HEK293 (cell line): ENCODE results near the gene BMPR1A.

Source experiments
- CTCF ChIA-PET: fragments of 350-600 bp; formaldehyde crosslinking; extraction: SDS; loops from one replicate; lab custom pipeline; 2021; ENCODE audit warnings: antibody characterized with exemption; lab: Yijun Ruan, JAX
- POLR2A ChIA-PET: fragments of 300-600 bp; formaldehyde crosslinking; extraction: SDS; loops from one replicate; lab custom pipeline; 2020; ENCODE audit warnings: antibody characterized with exemption, inconsistent platforms; lab: Yijun Ruan, JAX
- H3K27ac ChIP-seq: fragments of 200-500 bp; sonication (Bioruptor generic); 2 replicates; pipeline ENCODE4 v1.5.1; 2014; ENCODE audit warnings: low read depth, low read length, control low read depth, inconsistent platforms; ENCODE audit errors: extremely low read depth
- H3K36me3 ChIP-seq, 2 experiments: fragments of 200-500 bp in 1 of 2; sonication (Bioruptor generic) in 1 of 2; 1 replicate in 1 of 2; 2 replicates in 1 of 2; pipeline ENCODE4 v1.5.1; 2014 to 2017; ENCODE audit warnings: inconsistent platforms in 2 of 2, low read length in 2 of 2; ENCODE audit not compliant: control insufficient read depth in 2 of 2, insufficient read depth in 1 of 2
- H3K4me1 ChIP-seq: fragments of 200-500 bp; sonication (Bioruptor generic); 2 replicates; pipeline ENCODE4 v1.5.1; 2014; ENCODE audit warnings: mild to moderate bottlenecking, low read length, inconsistent platforms; ENCODE audit not compliant: control insufficient read depth, insufficient read depth
- H3K4me3 ChIP-seq: 2 replicates; pipeline ENCODE4 v1.5.1; 2011; ENCODE audit warnings: low read depth, mild to moderate bottlenecking, control low read depth, low read length, moderate library complexity
- H3K9me3 ChIP-seq: fragments of 200-500 bp; sonication (Bioruptor generic); 2 replicates; pipeline ENCODE4 v1.5.1; 2014; ENCODE audit warnings: low read depth, low read length, inconsistent platforms; ENCODE audit not compliant: control insufficient read depth, insufficient read depth
- BCL11A ChIP-seq: fragments of 450-650 bp; formaldehyde crosslinking; IDR thresholded peaks from 2 replicates; pipeline ENCODE4 v1.5.1; 2016; ENCODE audit warnings: low read depth, missing biosample characterization, missing genetic modification characterization
- HOXA7 ChIP-seq: sonication (generic); formaldehyde crosslinking; IDR thresholded peaks from 2 replicates; pipeline ENCODE4 v1.8.1; 2022; ENCODE audit warnings: missing genetic modification reagents, borderline replicate concordance
- PRDM4 ChIP-seq: fragments of 450-650 bp; formaldehyde crosslinking; IDR thresholded peaks from 2 replicates; pipeline ENCODE4 v1.5.1; 2017; ENCODE audit warnings: missing biosample characterization, missing genetic modification characterization
- SP3 ChIP-seq: fragments of 450-650 bp; formaldehyde crosslinking; IDR thresholded peaks from 2 replicates; pipeline ENCODE4 v1.5.1; 2016; ENCODE audit warnings: missing biosample characterization, missing genetic modification characterization
- TCF7L2 ChIP-seq: IDR thresholded peaks from 2 replicates; pipeline ENCODE4 v1.6.1; 2011; ENCODE audit warnings: low read depth, mild to moderate bottlenecking, inconsistent platforms, low read length, moderate library complexity, borderline replicate concordance
- WT1 ChIP-seq: fragments of 450-650 bp; formaldehyde crosslinking; IDR thresholded peaks from 2 replicates; pipeline ENCODE4 v1.5.1; 2016; ENCODE audit warnings: missing biosample characterization, missing genetic modification characterization
- YY1 ChIP-seq: fragments of 450-650 bp; formaldehyde crosslinking; IDR thresholded peaks from 2 replicates; pipeline ENCODE4 v1.5.1; 2018; ENCODE audit warnings: missing biosample characterization, missing genetic modification characterization
- YY2 ChIP-seq: fragments of 450-650 bp; formaldehyde crosslinking; IDR thresholded peaks from 2 replicates; pipeline ENCODE4 v1.5.1; 2016; ENCODE audit warnings: missing biosample characterization, missing genetic modification characterization
- ZBTB21 ChIP-seq: fragments of 450-650 bp; formaldehyde crosslinking; IDR thresholded peaks from 2 replicates; pipeline ENCODE4 v1.5.1; 2017; ENCODE audit warnings: missing biosample characterization, missing genetic modification characterization
- ZFHX2 ChIP-seq: fragments of 450-650 bp; formaldehyde crosslinking; conservative IDR thresholded peaks from 2 replicates; pipeline ENCODE4 v1.5.1; 2016; ENCODE audit warnings: missing biosample characterization, missing genetic modification characterization
- ZFP69B ChIP-seq: fragments of 450-650 bp; formaldehyde crosslinking; IDR thresholded peaks from 2 replicates; pipeline ENCODE4 v1.5.1; 2016; ENCODE audit warnings: missing biosample characterization, missing genetic modification characterization
- ZNF138 ChIP-seq: fragments of 450-650 bp; formaldehyde crosslinking; IDR thresholded peaks from 2 replicates; pipeline ENCODE4 v1.5.1; 2016; ENCODE audit warnings: missing biosample characterization, missing genetic modification characterization, borderline replicate concordance
- ZNF140 ChIP-seq: fragments of 450-650 bp; formaldehyde crosslinking; IDR thresholded peaks from 2 replicates; pipeline ENCODE4 v1.5.1; 2016; ENCODE audit warnings: missing biosample characterization, missing genetic modification characterization
- ZNF157 ChIP-seq: fragments of 450-650 bp; formaldehyde crosslinking; IDR thresholded peaks from 2 replicates; pipeline ENCODE4 v1.5.1; 2016; ENCODE audit warnings: missing biosample characterization, missing genetic modification characterization
- ZNF202 ChIP-seq: fragments of 450-650 bp; formaldehyde crosslinking; IDR thresholded peaks from 2 replicates; pipeline ENCODE4 v1.5.1; 2016; ENCODE audit warnings: missing biosample characterization, missing genetic modification characterization, borderline replicate concordance
- ZNF211 ChIP-seq: fragments of 450-650 bp; formaldehyde crosslinking; IDR thresholded peaks from 2 replicates; pipeline ENCODE4 v1.5.1; 2016; ENCODE audit warnings: low read depth, missing biosample characterization, missing genetic modification characterization
- ZNF214 ChIP-seq: fragments of 450-650 bp; formaldehyde crosslinking; IDR thresholded peaks from 2 replicates; pipeline ENCODE4 v1.5.1; 2017; ENCODE audit warnings: missing biosample characterization, mild to moderate bottlenecking, missing genetic modification characterization, borderline replicate concordance
- ZNF223 ChIP-seq: fragments of 450-650 bp; formaldehyde crosslinking; IDR thresholded peaks from 2 replicates; pipeline ENCODE4 v1.5.1; 2016; ENCODE audit warnings: missing biosample characterization, missing genetic modification characterization
- ZNF26 ChIP-seq: fragments of 450-650 bp; formaldehyde crosslinking; IDR thresholded peaks from 2 replicates; pipeline ENCODE4 v1.5.1; 2016; ENCODE audit warnings: missing biosample characterization, missing genetic modification characterization
- ZNF335 ChIP-seq: fragments of 450-650 bp; formaldehyde crosslinking; conservative IDR thresholded peaks from 2 replicates; pipeline ENCODE4 v1.5.1; 2016; ENCODE audit warnings: missing biosample characterization, missing genetic modification characterization
- ZNF341 ChIP-seq: fragments of 450-650 bp; formaldehyde crosslinking; IDR thresholded peaks from 2 replicates; pipeline ENCODE4; 2016; ENCODE audit warnings: low read depth, missing biosample characterization, missing genetic modification characterization
- ZNF350 ChIP-seq: fragments of 450-650 bp; formaldehyde crosslinking; IDR thresholded peaks from 2 replicates; pipeline ENCODE4 v1.5.0; 2017; ENCODE audit warnings: missing biosample characterization, mild to moderate bottlenecking, missing genetic modification characterization
- ZNF391 ChIP-seq: fragments of 450-650 bp; formaldehyde crosslinking; IDR thresholded peaks from 2 replicates; pipeline ENCODE4 v1.5.1; 2016; ENCODE audit warnings: low read depth, missing biosample characterization, missing genetic modification characterization, borderline replicate concordance
- ZNF394 ChIP-seq: fragments of 450-650 bp; formaldehyde crosslinking; IDR thresholded peaks from 2 replicates; pipeline ENCODE4 v1.5.1; 2016; ENCODE audit warnings: missing biosample characterization, missing genetic modification characterization, mild to moderate bottlenecking, moderate library complexity, borderline replicate concordance
- ZNF514 ChIP-seq: fragments of 450-650 bp; formaldehyde crosslinking; IDR thresholded peaks from 2 replicates; pipeline ENCODE4 v1.5.1; 2016; ENCODE audit warnings: missing biosample characterization, missing genetic modification characterization
- ZNF555 ChIP-seq: fragments of 450-650 bp; formaldehyde crosslinking; conservative IDR thresholded peaks from 2 replicates; pipeline ENCODE4 v1.5.1; 2017; ENCODE audit warnings: missing biosample characterization, mild to moderate bottlenecking, missing genetic modification characterization, inconsistent platforms
- ZNF596 ChIP-seq: fragments of 450-650 bp; IDR thresholded peaks from 2 replicates; pipeline ENCODE4 v1.5.0; 2018; ENCODE audit warnings: missing biosample characterization, mild to moderate bottlenecking, missing genetic modification characterization, moderate library complexity
- ZNF639 ChIP-seq: fragments of 450-650 bp; formaldehyde crosslinking; IDR thresholded peaks from 2 replicates; pipeline ENCODE4 v1.5.1; 2016; ENCODE audit warnings: missing biosample characterization, missing genetic modification characterization
- ZNF654 ChIP-seq: fragments of 450-650 bp; formaldehyde crosslinking; IDR thresholded peaks from 2 replicates; pipeline ENCODE4 v1.5.1; 2016; ENCODE audit warnings: low read depth, missing biosample characterization, missing genetic modification characterization
- ZNF707 ChIP-seq: fragments of 450-650 bp; formaldehyde crosslinking; IDR thresholded peaks from 2 replicates; pipeline ENCODE4 v1.5.1; 2016; ENCODE audit warnings: missing biosample characterization, missing genetic modification characterization
- ZNF747 ChIP-seq: fragments of 450-650 bp; formaldehyde crosslinking; IDR thresholded peaks from 2 replicates; pipeline ENCODE4 v1.5.1; 2016; ENCODE audit warnings: missing biosample characterization, missing genetic modification characterization
- ZSCAN18 ChIP-seq: fragments of 450-650 bp; formaldehyde crosslinking; IDR thresholded peaks from 2 replicates; pipeline ENCODE4 v1.5.1; 2016; ENCODE audit warnings: missing biosample characterization, missing genetic modification characterization

BMPR1A gene

GRCh38 chr10:86914734-86915133 lies 158.3 kb downstream of the BMPR1A start:
- no peak overlapping the region for H3K4me3 ChIP-seq
- peaks cover 40 to 53% of the 10 kb centered on the region in 2 experiments for H3K36me3 ChIP-seq
- CTCF ChIA-PET = no interaction called here
- no peaks in the 10 kb centered on the region; the same call in 1 of the 2 replicates for H3K4me1 ChIP-seq
- TF ChIP-seq ZNF596 = no peak
- no peak for TF ChIP-seq ZNF214 (tag by site-specific recombination)
- TF ChIP-seq ZNF26 (tag by site-specific recombination) = no peak
- TF ChIP-seq PRDM4 = no peak
- TF ChIP-seq ZNF654 = no peak
- TF ChIP-seq BCL11A (tag by site-specific recombination) = no peak
- TF ChIP-seq ZNF514 (tag by site-specific recombination) = no peak
- TF ChIP-seq ZNF394 (tag by site-specific recombination) = no peak
- TF ChIP-seq ZNF157 (tag by site-specific recombination) = no peak
- no peak for TF ChIP-seq ZNF747 (tag by site-specific recombination)
- TF ChIP-seq ZNF138 (tag by site-specific recombination) = no peak
- no peak for TF ChIP-seq ZNF202
- TF ChIP-seq ZNF140 (tag by site-specific recombination) = no peak
- no peak for TF ChIP-seq HOXA7 (CRISPR knock-in tag)
- no peak for TF ChIP-seq ZNF350 (tag by site-specific recombination)
- no peak for TF ChIP-seq ZNF391 (tag by site-specific recombination)
- TF ChIP-seq ZFP69B = no peak
- no peak for TF ChIP-seq WT1 (tag by site-specific recombination)
- TF ChIP-seq ZNF211 (tag by site-specific recombination) = no peak
- TF ChIP-seq ZFHX2 (tag by site-specific recombination) = no peak
- TF ChIP-seq, all 188 proteins: peak for 0
- Histone ChIP-seq H3K27ac (no peak overlapping the region), H3K9me3 (no peaks in the 10 kb centered on the region)
- POLR2A ChIA-PET = no interaction called here

GRCh38 chr10:86918022-86918471 lies 161.6 kb downstream of the BMPR1A start:
- Histone ChIP-seq H3K4me3 (no peak overlapping the region), H3K27ac (no peak overlapping the region), H3K4me1 (no peaks in the 10 kb centered on the region; the same call in 1 of the 2 replicates), H3K9me3 (no peaks in the 10 kb centered on the region), H3K36me3 (peaks cover 51 to 78% of the 10 kb centered on the region in 2 experiments)
- ChIA-PET POLR2A (no interaction called here), CTCF (interaction anchor here (1.2 to 2.2 kb wide), 2 partner anchors 9 to 230 kb away, joined by 5 to 7 read pairs; no protein-coding TSS in a partner anchor)
- TF ChIP-seq ZNF639 (tag by site-specific recombination) (no peak), ZNF341 (no peak), ZNF214 (tag by site-specific recombination) (no peak), ZBTB21 (tag by site-specific recombination) (no peak), YY2 (tag by site-specific recombination) (no peak), ZNF707 (tag by site-specific recombination) (no peak), ZNF223 (tag by site-specific recombination) (no peak), ZNF335 (tag by site-specific recombination) (0 out of 2 replicates have a peak, but pooled peaks have one; percentile 28), SP3 (tag by site-specific recombination) (no peak), ZNF555 (tag by site-specific recombination) (no peak), TCF7L2 (no peak), YY1 (tag by site-specific recombination) (no peak), ZSCAN18 (tag by site-specific recombination) (no peak)
